Right atrium auricular region (tissue), 2 donors: ENCODE results near the gene TPMT. TPM values are rescaled to one million over a fixed set of nuclear protein-coding genes. Genes with fewer than 3 reads are reported as not detected.

Experiments
- DNase-seq: peaks from one replicate; pipeline ENCODE4 v3.0.0-alpha.2; 2019; ENCODE audit warnings: low spot score
- H3K27ac ChIP-seq, 2 donors: fragments of 200-600 bp; sonication (generic); 1 replicate in 1 of 2; 2 replicates in 1 of 2; pipeline ENCODE4 v1.5.1; 2016 to 2019
- H3K27me3 ChIP-seq, 2 donors: fragments of 200-600 bp; sonication (generic); one replicate each; pipeline versions ENCODE4 v1.5.1 to v1.6.0; 2017 to 2019
- H3K36me3 ChIP-seq: fragments of 200-600 bp; sonication (generic); one replicate; pipeline ENCODE4 v1.5.1; 2016
- H3K4me1 ChIP-seq, 2 donors: fragments of 200-600 bp; sonication (generic); one replicate each; pipeline versions ENCODE4 v1.5.1 to v1.6.0; 2017 to 2019
- H3K4me3 ChIP-seq, 2 donors: fragments of 200-600 bp; sonication (generic); 1 replicate in 1 of 2; 2 replicates in 1 of 2; pipeline ENCODE4 v1.5.1; 2017 to 2019; ENCODE audit warnings: mild to moderate bottlenecking in 1 of 2, moderate library complexity in 1 of 2
- H3K9me3 ChIP-seq, 2 donors: fragments of 200-600 bp; sonication (generic); one replicate each; pipeline ENCODE4 v1.5.1; 2019
- total RNA-seq, 2 donors: library from RNA; depleted of rRNA; stranded (reverse); fragments of >200 nt; gene quantifications; one replicate each; pipeline ENCODE4 v1.1.0, GENCODE V29; 2016
- TF ChIP-seq, protein P1 (sequence below), 2 donors: fragments of 200-600 bp; sonication (generic); IDR thresholded peaks; one replicate each; pipeline ENCODE4 v1.5.1; 2019; ENCODE audit warnings: antibody characterized with exemption in 2 of 2

TPMT gene
- total RNA-seq, 2 donors from 2014 or later: 9.0 to 18.4 TPM

GRCh38 chr6:18147616-18148015 is 7.3 kb downstream of the TPMT start:
- H3K27ac ChIP-seq: no peak overlapping the region
- H3K4me1 ChIP-seq: no peaks in the 10 kb centered on the region
- TF ChIP-seq, protein P1, sequence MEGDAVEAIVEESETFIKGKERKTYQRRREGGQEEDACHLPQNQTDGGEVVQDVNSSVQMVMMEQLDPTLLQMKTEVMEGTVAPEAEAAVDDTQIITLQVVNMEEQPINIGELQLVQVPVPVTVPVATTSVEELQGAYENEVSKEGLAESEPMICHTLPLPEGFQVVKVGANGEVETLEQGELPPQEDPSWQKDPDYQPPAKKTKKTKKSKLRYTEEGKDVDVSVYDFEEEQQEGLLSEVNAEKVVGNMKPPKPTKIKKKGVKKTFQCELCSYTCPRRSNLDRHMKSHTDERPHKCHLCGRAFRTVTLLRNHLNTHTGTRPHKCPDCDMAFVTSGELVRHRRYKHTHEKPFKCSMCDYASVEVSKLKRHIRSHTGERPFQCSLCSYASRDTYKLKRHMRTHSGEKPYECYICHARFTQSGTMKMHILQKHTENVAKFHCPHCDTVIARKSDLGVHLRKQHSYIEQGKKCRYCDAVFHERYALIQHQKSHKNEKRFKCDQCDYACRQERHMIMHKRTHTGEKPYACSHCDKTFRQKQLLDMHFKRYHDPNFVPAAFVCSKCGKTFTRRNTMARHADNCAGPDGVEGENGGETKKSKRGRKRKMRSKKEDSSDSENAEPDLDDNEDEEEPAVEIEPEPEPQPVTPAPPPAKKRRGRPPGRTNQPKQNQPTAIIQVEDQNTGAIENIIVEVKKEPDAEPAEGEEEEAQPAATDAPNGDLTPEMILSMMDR (IDR thresholded peaks at IDR 0.05): no peak
- H3K27me3 ChIP-seq: no peaks in the 10 kb centered on the region
- peaks cover 16% of the 10 kb centered on the region for H3K36me3 ChIP-seq
- no peak for DNase-seq
- H3K4me3 ChIP-seq: no peak overlapping the region
- no peaks in the 10 kb centered on the region for H3K9me3 ChIP-seq

- TF ChIP-seq, protein P1 (IDR thresholded peaks at IDR 0.05): no peak
- Histone ChIP-seq H3K4me3 (no peak overlapping the region), H3K36me3 (peaks cover 20% of the 10 kb centered on the region), H3K27me3 (no peaks in the 10 kb centered on the region), H3K27ac (no peak overlapping the region), H3K4me1 (no peaks in the 10 kb centered on the region), H3K9me3 (no peaks in the 10 kb centered on the region)
- DNase-seq: no peak
Measured at GRCh38 chr6:18147160-18147559, 7.7 kb downstream of the TPMT start.

DNA sequence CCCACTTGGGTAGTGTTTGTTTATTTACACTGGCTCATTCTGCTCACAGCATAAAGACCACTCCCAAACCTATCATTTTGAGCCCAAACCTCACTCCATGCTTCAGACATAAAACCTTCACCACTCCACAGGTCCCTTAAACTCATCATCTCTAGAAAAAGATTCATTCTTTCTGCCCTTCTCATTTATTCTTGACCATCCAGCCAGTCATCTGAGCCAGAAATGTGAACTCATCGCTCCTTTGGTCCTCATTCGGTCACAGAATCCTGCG is 12.4 kb downstream of the TPMT start:
- TF ChIP-seq, protein P1 (IDR thresholded peaks at IDR 0.05): no peak
- Histone ChIP-seq H3K36me3 (peaks cover 44% of the 10 kb centered on the region), H3K27ac (no peak overlapping the region)

DNA sequence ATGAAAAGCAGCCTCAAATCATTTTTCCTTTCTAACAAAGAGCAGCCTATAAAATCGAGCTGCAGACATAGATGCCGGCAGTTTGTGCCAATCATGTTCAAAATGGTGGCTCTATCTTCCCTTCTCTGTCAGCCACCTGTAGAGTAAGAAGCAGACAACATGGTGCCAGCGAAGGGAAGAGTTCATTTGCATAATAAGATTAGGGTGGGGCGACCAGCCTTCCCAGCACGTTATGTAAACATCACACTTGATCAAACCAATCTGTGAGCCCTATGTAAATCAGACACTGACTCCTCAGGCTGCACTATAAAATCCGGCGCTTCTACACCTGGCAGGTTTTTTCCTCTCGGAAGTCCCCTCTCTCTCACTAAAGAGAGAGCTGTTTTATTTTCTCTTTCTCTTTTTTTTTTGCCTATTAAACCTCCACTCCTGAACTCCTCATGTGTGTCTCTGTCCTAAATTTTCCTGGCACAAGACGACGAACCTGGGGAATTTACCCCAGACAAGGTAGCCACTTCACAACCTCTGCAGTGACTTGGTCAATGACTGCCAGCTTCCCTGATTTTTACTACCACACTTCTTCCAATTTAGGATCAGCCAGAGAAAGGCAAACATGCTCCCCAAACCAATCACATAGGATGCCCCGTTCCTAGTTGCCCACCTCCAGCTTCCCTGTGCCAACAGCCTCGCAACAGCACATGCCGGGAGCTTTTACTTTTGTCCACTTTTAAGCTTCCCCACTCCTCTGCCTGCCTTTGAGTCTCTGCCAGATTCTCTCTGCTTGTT is 12.9 kb downstream of the TPMT start:
- Histone ChIP-seq H3K27ac (no peak overlapping the region), H3K4me1 (no peaks in the 10 kb centered on the region), H3K4me3 (no peak overlapping the region), H3K27me3 (no peaks in the 10 kb centered on the region), H3K36me3 (peaks cover 44% of the 10 kb centered on the region), H3K9me3 (no peaks in the 10 kb centered on the region)
- TF ChIP-seq, protein P1 (IDR thresholded peaks at IDR 0.05): no peak
- no peak for DNase-seq

More for the DNA sequence above, 12.4 kb downstream of the TPMT start:
- Histone ChIP-seq H3K27me3 (no peaks in the 10 kb centered on the region), H3K4me3 (no peak overlapping the region), H3K9me3 (no peaks in the 10 kb centered on the region), H3K4me1 (no peaks in the 10 kb centered on the region)
- no peak for DNase-seq

DNA sequence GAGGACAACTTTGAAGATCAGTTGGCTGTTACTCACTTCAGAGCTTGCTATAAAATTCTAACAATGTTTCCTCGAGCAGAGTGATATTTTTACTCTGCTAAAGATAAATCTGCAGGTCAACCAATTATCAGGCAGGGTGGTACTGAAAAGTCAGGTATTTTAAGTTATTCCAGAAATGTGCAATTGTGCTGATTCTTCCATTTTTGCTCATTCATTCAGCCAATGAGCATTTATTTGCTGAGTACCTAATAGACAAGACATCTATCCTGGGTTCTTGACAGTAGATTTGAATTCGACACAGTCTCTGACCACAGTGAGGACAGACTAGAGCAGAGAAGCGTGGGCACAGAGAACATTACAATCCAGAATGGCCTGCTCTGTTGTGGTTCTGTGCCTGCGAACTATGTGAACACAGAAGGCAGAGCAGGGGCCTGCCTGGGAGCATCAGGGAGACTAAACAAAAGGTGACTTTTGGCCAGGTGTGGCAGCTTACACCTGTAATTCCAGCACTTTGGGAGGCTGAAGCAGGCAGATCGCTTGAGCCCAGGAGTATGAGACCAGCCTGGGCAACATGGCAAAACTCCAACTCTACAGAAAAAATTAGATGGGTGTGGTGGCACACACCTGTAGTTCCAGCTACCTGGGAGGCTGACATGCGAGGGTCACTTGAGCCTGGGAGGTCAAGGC is 14.8 kb downstream of the TPMT start:
- Histone ChIP-seq H3K27ac (no peak overlapping the region), H3K4me3 (no peak overlapping the region), H3K27me3 (no peaks in the 10 kb centered on the region), H3K36me3 (peaks cover 37% of the 10 kb centered on the region), H3K9me3 (no peaks in the 10 kb centered on the region), H3K4me1 (no peaks in the 10 kb centered on the region)
- DNase-seq: no peak
- TF ChIP-seq, protein P1 (IDR thresholded peaks at IDR 0.05): no peak
